ENCODE measurements around the gene CXCR5. TPM values are rescaled to one million over a fixed set of nuclear protein-coding genes. Genes with fewer than 3 reads are reported as not detected.

The CXCR5 gene
- total RNA-seq, 1 donor from 2014 or later: 0.59 TPM

GRCh38 chr11:118873804-118874203 is 9.9 kb upstream of the CXCR5 start:
- intact Hi-C loops (cut with micrococcal nuclease): loop anchor here (10.0 kb wide), 2 partner anchors 439 to 479 kb away; partner anchors contain the start of gene KMT2A

GRCh38 chr11:118876286-118876685 is 7.4 kb upstream of the CXCR5 start:
- intact Hi-C loops (cut with micrococcal nuclease): loop anchor here (1.0 to 10.0 kb wide), 7 partner anchors 17 to 481 kb away; partner anchors contain the start of genes ARCN1 and KMT2A

GRCh38 chr11:118877487-118878162 is 6.1 kb upstream of the CXCR5 start:
- intact Hi-C loops (cut with micrococcal nuclease): loop anchor here (1.0 to 10.0 kb wide), 7 partner anchors 7 to 483 kb away; partner anchors contain the start of genes ARCN1 and KMT2A

- intact Hi-C loops (cut with micrococcal nuclease): loop anchor here (1.0 to 10.0 kb wide), 6 partner anchors 8 to 483 kb away; partner anchors contain the start of genes ARCN1 and KMT2A
Observed at GRCh38 chr11:118878163-118878563, 5.5 kb upstream of the CXCR5 start.

GRCh38 chr11:118881228-118881627 is 2.5 kb upstream of the CXCR5 start:
- intact Hi-C loops (cut with micrococcal nuclease): no loop called here

- intact Hi-C loops (cut with micrococcal nuclease): no loop called here
Observed at GRCh38 chr11:118882491-118882890, 1.2 kb upstream of the CXCR5 start.

- intact Hi-C loops (cut with micrococcal nuclease): no loop called here
Observed at GRCh38 chr11:118883004-118883367, 706 bp upstream of the CXCR5 start.

- intact Hi-C loops (cut with micrococcal nuclease): no loop called here
Observed at GRCh38 chr11:118884875-118885274, 1.2 kb downstream of the CXCR5 start.

- intact Hi-C loops (cut with micrococcal nuclease): no loop called here
Observed at GRCh38 chr11:118885319-118885718, 1.6 kb downstream of the CXCR5 start.

GRCh38 chr11:118885831-118886565 is 2.3 kb downstream of the CXCR5 start:
- intact Hi-C loops (cut with micrococcal nuclease): no loop called here

- intact Hi-C loops (cut with micrococcal nuclease): no loop called here
Observed at GRCh38 chr11:118886681-118887111, 3.0 kb downstream of the CXCR5 start.

GRCh38 chr11:118887206-118887605 is 3.5 kb downstream of the CXCR5 start:
- intact Hi-C loops (cut with micrococcal nuclease): no loop called here

GRCh38 chr11:118888398-118888797 is 4.7 kb downstream of the CXCR5 start:
- intact Hi-C loops (cut with micrococcal nuclease): no loop called here

GRCh38 chr11:118889797-118890196 is 6.1 kb downstream of the CXCR5 start:
- intact Hi-C loops (cut with micrococcal nuclease): loop anchor here (5.0 kb wide), 1 partner anchor 38 kb away; the partner anchor contains the start of gene BCL9L

- intact Hi-C loops (cut with micrococcal nuclease): loop anchor here (1.0 to 5.0 kb wide), 3 partner anchors 16 to 35 kb away; partner anchors contain the start of gene BCL9L
Observed at GRCh38 chr11:118892514-118892913, 8.8 kb downstream of the CXCR5 start.

GRCh38 chr11:118892964-118893363 is 9.3 kb downstream of the CXCR5 start:
- intact Hi-C loops (cut with micrococcal nuclease): loop anchor here (1.0 to 5.0 kb wide), 3 partner anchors 16 to 34 kb away; partner anchors contain the start of gene BCL9L

- intact Hi-C loops (cut with micrococcal nuclease): loop anchor here (2.0 to 5.0 kb wide), 2 partner anchors 17 to 34 kb away; partner anchors contain the start of gene BCL9L
Observed at GRCh38 chr11:118893662-118894061, 10.0 kb downstream of the CXCR5 start.

GRCh38 chr11:118894192-118894591 is 10.5 kb downstream of the CXCR5 start:
- intact Hi-C loops (cut with micrococcal nuclease): loop anchor here (5.0 kb wide), 1 partner anchor 33 kb away; the partner anchor contains the start of gene BCL9L

GRCh38 chr11:118895093-118896039 is 11.7 kb downstream of the CXCR5 start:
- intact Hi-C loops (cut with micrococcal nuclease): loop anchor here (1.0 kb wide), 1 partner anchor 103 kb away; no protein-coding TSS in a partner anchor

GRCh38 chr11:118896472-118896913 is 12.8 kb downstream of the CXCR5 start:
- intact Hi-C loops (cut with micrococcal nuclease): no loop called here
